Lung (tissue), 16 donors: Measurements from ENCODE around the gene CARD14. TPM values are rescaled to one million over a fixed set of nuclear protein-coding genes. Genes with fewer than 3 reads are reported as not detected.

Source experiments
- ATAC-seq: fragments of 200-7000 bp; cut with Tn5 transposase; one replicate; pipeline ENCODE4 v1.9.1; 2020; ENCODE audit warnings: moderate number of reproducible peaks; ENCODE audit not compliant: insufficient read depth, low FRiP score
- DNase-seq, 3 donors: peaks; one replicate each; pipeline ENCODE4 v3.0.0-alpha.2; 2013 to 2017
- H3K27ac ChIP-seq, 2 donors: one replicate each; pipeline ENCODE4 v1.5.1; 2013; ENCODE audit warnings: mild to moderate bottlenecking in 2 of 2, moderate library complexity in 2 of 2, control low read depth in 1 of 2, inconsistent platforms in 1 of 2, low read depth in 1 of 2, low read length in 1 of 2
- H3K27me3 ChIP-seq, 3 donors: one replicate each; pipeline ENCODE4 v1.5.1; 2013; ENCODE audit warnings: low read length in 2 of 3; ENCODE audit not compliant: control insufficient read depth in 3 of 3, insufficient read depth in 3 of 3
- H3K36me3 ChIP-seq, 4 donors: one replicate each; pipeline ENCODE4 v1.5.1; 2013; ENCODE audit warnings: low read length in 4 of 4, mild to moderate bottlenecking in 1 of 4, moderate library complexity in 1 of 4; ENCODE audit not compliant: control insufficient read depth in 4 of 4, insufficient read depth in 4 of 4
- H3K4me1 ChIP-seq, 5 donors: one replicate each; pipeline ENCODE4 v1.5.1; 2013; ENCODE audit warnings: low read length in 5 of 5, mild to moderate bottlenecking in 2 of 5, moderate library complexity in 1 of 5; ENCODE audit not compliant: control insufficient read depth in 5 of 5, insufficient read depth in 5 of 5
- H3K4me3 ChIP-seq: one replicate; pipeline ENCODE4 v1.5.1; 2013; ENCODE audit warnings: mild to moderate bottlenecking, control low read depth, moderate library complexity
- H3K9ac ChIP-seq, 2 donors: one replicate each; pipeline ENCODE4 v1.5.1; 2013; ENCODE audit warnings: low read length in 2 of 2, control low read depth in 1 of 2; ENCODE audit not compliant: insufficient read depth in 1 of 2
- H3K9me3 ChIP-seq, 4 donors: one replicate each; pipeline ENCODE4 v1.5.1; 2013; ENCODE audit warnings: low read length in 3 of 4, mild to moderate bottlenecking in 1 of 4, moderate library complexity in 1 of 4; ENCODE audit not compliant: control insufficient read depth in 4 of 4, insufficient read depth in 3 of 4
- WGBS, 2 donors: extraction: QIAGEN DNeasy Blood & Tissue Kit; methylation state at CpG; one replicate each; pipeline ENCODE4 v1.1.7; 2013; 5-methylcytosine and 5-hydroxymethylcytosine counted together
- long read RNA-seq, 5 donors: transcript quantifications; one replicate each; lab custom pipeline, GENCODE V29; 2026
- polyA plus RNA-seq, 2 donors: library from polyadenylated mRNA; stranded (reverse); fragments of 200-250 nt; gene quantifications; one replicate each; pipeline ENCODE4 v1.2.1, GENCODE V29; 2013
- total RNA-seq, 2 donors: library from RNA; depleted of rRNA in 1 of 2; stranded (reverse); fragments of >200 nt in 1 of 2; gene quantifications; one replicate each; pipeline ENCODE4 v1.2.1, GENCODE V29; 2014 to 2021
- TF ChIP-seq, protein P1 (sequence below): IDR thresholded peaks from 2 replicates; pipeline ENCODE4 v1.5.1; 2012; ENCODE audit warnings: mild to moderate bottlenecking; ENCODE audit errors: control extremely low read depth, extremely low read depth
- donor health status: control.
- donor health status: control.
- donor health status: Bipolar disorder and iron deficiency.
- donor health status: healthy.
- donor health status: DM: yes; HTN: yes; CAD: no.

Gene CARD14
- 1 to 10 TPM; 1.5 to 1.8 TPM for total RNA-seq
- under 1 TPM; 0.50 to 0.93 TPM for polyA plus RNA-seq
- long read RNA-seq, donor 1, partial matches to known transcripts = 0 of 11 reads
- long read RNA-seq, donor 1, other reads (novel, unspliced or antisense) = 11 of 11 reads
- long read RNA-seq, donor 2 = 0 reads
- long read RNA-seq, donor 3 = 0 reads
- long read RNA-seq, donor 4 = 0 reads
- long read RNA-seq, donor 5 = 0 reads

DNA sequence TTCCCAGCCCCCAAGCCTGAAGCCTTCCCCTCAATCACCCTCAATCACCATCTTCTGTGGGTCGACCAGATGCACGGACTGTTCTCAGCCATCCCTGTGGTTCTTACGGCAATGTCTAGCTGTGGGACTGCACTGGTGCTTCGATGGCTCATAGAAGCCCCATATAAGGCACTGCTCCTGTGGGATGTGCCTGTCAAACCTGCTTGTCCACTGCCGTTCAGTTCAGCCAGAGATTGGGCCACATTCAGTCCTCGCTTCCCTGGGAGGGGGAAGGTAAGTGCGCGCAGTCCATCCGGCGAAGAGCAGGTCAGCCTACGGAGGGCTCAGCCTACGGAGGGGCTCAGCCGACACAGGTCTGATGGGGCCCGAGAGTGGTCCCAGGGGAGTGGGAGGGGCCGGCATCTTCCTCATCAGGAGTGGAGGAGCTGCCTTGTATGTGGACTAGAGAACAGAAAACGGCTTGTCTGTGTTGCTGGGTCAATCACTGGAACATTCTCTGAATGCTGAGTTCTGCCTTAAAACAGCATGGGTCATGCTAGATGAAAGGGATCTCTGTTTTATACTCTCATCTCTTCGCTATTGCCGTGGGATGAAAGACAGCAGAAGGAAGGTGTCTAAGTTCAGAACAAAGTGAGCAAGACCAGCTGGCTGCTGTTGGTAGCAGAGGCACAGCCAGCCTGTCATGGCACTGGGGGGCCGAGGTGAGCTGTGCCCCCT, at the start of gene CARD14:
Gene CARD14 (plus strand): TSS at position 247 of the 717 bp plus-strand sequence. CDS start 11,409 bp downstream, outside the sequence.
- no peaks in the 10 kb centered on the region for H3K36me3 ChIP-seq
- ATAC-seq (no peak), DNase-seq (peak; percentile 42 to 74 (median 58))
- H3K4me1 ChIP-seq = peaks cover 0 to 5% (median 0%) of the 10 kb centered on the region in 5 donors
- 71 to 79% methylated on average over 19 of the region's 19 CpGs for WGBS, 2 donors
- H3K27me3 ChIP-seq = no peaks in the 10 kb centered on the region
- no peak within 1 kb of the TSS for H3K27ac ChIP-seq
- TF ChIP-seq, protein P1, sequence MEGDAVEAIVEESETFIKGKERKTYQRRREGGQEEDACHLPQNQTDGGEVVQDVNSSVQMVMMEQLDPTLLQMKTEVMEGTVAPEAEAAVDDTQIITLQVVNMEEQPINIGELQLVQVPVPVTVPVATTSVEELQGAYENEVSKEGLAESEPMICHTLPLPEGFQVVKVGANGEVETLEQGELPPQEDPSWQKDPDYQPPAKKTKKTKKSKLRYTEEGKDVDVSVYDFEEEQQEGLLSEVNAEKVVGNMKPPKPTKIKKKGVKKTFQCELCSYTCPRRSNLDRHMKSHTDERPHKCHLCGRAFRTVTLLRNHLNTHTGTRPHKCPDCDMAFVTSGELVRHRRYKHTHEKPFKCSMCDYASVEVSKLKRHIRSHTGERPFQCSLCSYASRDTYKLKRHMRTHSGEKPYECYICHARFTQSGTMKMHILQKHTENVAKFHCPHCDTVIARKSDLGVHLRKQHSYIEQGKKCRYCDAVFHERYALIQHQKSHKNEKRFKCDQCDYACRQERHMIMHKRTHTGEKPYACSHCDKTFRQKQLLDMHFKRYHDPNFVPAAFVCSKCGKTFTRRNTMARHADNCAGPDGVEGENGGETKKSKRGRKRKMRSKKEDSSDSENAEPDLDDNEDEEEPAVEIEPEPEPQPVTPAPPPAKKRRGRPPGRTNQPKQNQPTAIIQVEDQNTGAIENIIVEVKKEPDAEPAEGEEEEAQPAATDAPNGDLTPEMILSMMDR = no peak
- peaks cover 0 to 3% (median 0%) of the 10 kb centered on the region in 4 donors for H3K9me3 ChIP-seq
- no peak within 1 kb of the TSS for H3K9ac ChIP-seq
- H3K4me3 ChIP-seq = no peak within 1 kb of the TSS

DNA sequence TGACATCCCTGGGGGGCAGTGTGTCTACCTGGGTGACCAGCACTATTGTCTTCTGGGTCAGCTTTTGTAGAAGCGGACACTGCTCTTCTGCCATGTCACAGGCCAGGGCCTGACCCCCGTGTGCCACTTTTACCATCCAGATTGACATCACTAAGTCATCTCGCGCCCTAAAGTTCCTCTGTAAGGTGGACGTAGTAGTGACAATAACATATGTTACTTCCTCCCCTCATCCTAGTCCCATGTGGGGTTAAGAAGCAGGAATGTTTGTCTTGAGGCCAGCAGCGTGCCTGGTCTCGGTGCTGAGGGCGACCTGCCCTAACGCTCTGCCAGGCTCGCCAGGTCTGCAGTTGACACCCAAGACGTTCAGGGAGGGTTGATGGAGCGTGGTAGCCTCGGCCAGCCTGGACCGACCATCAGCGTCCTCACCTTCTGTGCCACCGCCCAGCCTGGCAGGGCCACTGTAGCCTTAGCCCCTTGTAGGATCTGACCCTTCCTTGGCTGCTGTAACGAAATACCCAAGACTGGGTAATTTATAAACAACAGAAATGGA, 47.7 kb upstream of the CARD14 start:
- Histone ChIP-seq H3K4me3 (no peak overlapping the region), H3K9ac (no peak overlapping the region), H3K27ac (no peak overlapping the region), H3K9me3 (peaks cover 0 to 2% (median 0%) of the 10 kb centered on the region in 4 donors), H3K4me1 (peaks cover 0 to 4% (median 0%) of the 10 kb centered on the region in 5 donors), H3K36me3 (peaks cover 0 to 10% (median 0%) of the 10 kb centered on the region in 4 donors), H3K27me3 (no peaks in the 10 kb centered on the region)
- TF ChIP-seq, protein P1 = no peak
- DNase-seq (no peak), ATAC-seq (no peak)
- WGBS, 2 donors = 90 to 94% methylated on average over 17 of the region's 17 CpGs

DNA sequence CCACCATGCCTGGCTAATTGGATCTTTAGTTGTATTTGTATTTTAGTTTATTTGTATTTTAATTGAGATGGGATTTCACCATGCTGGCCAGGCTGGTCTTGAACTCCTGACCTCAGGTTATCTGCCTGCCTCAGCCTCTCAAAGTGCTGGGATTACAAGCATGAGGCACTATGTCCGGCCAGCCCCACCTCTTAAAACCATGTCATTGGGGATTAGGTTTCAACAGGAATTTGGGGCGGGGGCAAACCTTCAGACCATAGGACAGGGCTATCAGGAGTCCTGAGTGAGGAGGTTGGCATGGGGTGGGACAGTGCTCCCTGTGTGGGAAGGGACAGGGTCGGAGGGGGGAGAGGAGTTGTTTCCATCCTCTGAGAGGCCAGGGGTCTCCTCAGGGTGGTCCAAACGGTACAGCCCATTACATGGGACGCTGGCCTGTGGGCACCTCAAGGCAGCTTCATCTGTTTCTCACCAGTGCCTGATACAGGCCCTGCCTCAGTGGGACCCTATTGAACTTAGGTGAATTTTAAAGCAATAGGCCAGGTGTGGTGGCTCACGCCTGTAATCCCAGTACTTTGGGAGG, 46.8 kb upstream of the CARD14 start:
- Histone ChIP-seq H3K27ac (no peak overlapping the region), H3K9me3 (peaks cover 0 to 2% (median 0%) of the 10 kb centered on the region in 4 donors), H3K4me1 (peaks cover 0 to 4% (median 0%) of the 10 kb centered on the region in 5 donors), H3K9ac (no peak overlapping the region), H3K4me3 (no peak overlapping the region), H3K36me3 (peaks cover 0 to 9% (median 0%) of the 10 kb centered on the region in 4 donors), H3K27me3 (peaks cover 0 to 2% (median 0%) of the 10 kb centered on the region in 3 donors)
- WGBS, 2 donors = 88 to 90% methylated on average over 6 of the region's 6 CpGs
- TF ChIP-seq, protein P1 = no peak
- DNase-seq = no peak
- no peak for ATAC-seq
